ENCODE results near the gene CGGBP1.
A peak's percentile ranks its signal among the peaks of the same experiment; 100 is the strongest.

Gene CGGBP1, protein sequence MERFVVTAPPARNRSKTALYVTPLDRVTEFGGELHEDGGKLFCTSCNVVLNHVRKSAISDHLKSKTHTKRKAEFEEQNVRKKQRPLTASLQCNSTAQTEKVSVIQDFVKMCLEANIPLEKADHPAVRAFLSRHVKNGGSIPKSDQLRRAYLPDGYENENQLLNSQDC

DNA sequence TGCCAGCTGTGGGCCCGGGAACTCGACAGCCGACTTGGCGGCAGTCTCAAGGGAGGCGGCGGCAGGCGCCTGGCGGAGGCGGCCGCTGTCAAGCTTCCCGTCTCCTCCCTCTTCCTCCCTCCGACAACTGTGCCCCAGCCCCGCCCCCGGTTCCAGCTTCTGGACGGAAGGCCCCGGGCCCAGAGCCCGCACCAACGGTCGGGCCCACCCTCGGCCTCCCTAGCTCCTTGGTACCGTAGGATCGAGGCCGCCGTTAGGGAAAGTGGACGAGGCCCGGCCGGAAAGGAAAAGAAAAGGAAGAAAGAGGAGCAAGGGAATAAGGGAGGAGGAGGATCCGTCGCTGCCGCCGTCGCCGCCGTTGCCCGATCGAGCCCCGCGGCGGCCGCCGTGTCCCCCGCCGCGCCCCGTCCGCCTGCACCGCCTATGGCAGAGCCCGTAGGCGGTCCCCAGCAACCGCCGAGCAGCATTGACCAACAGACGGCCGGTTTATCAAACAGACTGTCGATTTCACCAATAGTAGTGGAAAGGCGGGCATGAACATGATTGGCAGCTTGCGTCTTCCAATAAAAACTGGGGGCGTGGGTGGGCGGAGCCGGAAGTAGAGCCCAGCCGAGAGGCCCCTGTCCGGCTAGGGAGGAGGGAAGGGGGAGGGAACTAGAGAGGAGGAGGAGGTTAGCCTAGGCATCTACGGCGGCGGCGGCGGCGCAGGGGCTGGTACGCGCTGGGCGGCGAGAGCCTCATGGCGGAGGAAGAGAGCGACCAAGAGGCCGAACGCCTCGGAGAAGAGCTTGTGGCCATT is at the start of gene CGGBP1, which contains the start of gene ZNF654:
Gene CGGBP1 (minus strand): TSS at position 425 of the 799 bp plus-strand sequence. CDS start 3,029 bp downstream, outside the sequence.
Gene ZNF654 (plus strand): TSS at position 675 of the 799 bp plus-strand sequence. CDS start 65 bp downstream, at position 740.
- H3K27ac ChIP-seq (ENCODE audit: low read length) = peak within 1 kb of the TSS; percentile 39
- H3K9ac ChIP-seq (ENCODE audit: low read depth, low read length) = peak within 1 kb of the TSS; percentile 88
- H3K27me3 ChIP-seq (ENCODE audit: insufficient read depth, low read length) = no peaks in the 10 kb centered on the region
- H3K36me3 ChIP-seq (ENCODE audit: insufficient read depth, low read depth, low read length) = peaks cover 33% of the 10 kb centered on the region
- peak within 1 kb of the TSS; percentile 95 for H3K4me3 ChIP-seq (ENCODE audit: low read length)
- no peaks in the 10 kb centered on the region for H3K9me3 ChIP-seq (ENCODE audit: insufficient read depth, low read depth, low read length)
- peaks cover 10% of the 10 kb centered on the region; the same call in 1 of the 2 replicates for H3K4me1 ChIP-seq (ENCODE audit: insufficient read depth, low read length)

- peaks cover 5% of the 10 kb centered on the region; the same call in 1 of the 2 replicates for H3K36me3 ChIP-seq (ENCODE audit: insufficient read depth, low read depth, low read length)
- no peak overlapping the region for H3K4me3 ChIP-seq (ENCODE audit: low read length)
Measured at GRCh38 chr3:88105325-88105724, 46.5 kb upstream of the CGGBP1 start.

GRCh38 chr3:88101142-88101541 is 42.3 kb upstream of the CGGBP1 start:
- Histone ChIP-seq H3K9ac (ENCODE audit: low read depth, low read length) (no peak overlapping the region), H3K9me3 (ENCODE audit: insufficient read depth, low read depth, low read length) (no peaks in the 10 kb centered on the region), H3K4me1 (ENCODE audit: insufficient read depth, low read length) (no peaks in the 10 kb centered on the region), H3K36me3 (ENCODE audit: insufficient read depth, low read depth, low read length) (peaks cover 5% of the 10 kb centered on the region; the same call in 1 of the 2 replicates), H3K27ac (ENCODE audit: low read length) (no peak overlapping the region), H3K4me3 (ENCODE audit: low read length) (no peak overlapping the region), H3K27me3 (ENCODE audit: insufficient read depth, low read length) (no peaks in the 10 kb centered on the region)

More at GRCh38 chr3:88105325-88105724, 46.5 kb upstream of the CGGBP1 start:
- H3K27me3 ChIP-seq (ENCODE audit: insufficient read depth, low read length) = no peaks in the 10 kb centered on the region
- H3K4me1 ChIP-seq (ENCODE audit: insufficient read depth, low read length) = no peaks in the 10 kb centered on the region
- H3K27ac ChIP-seq (ENCODE audit: low read length) = no peak overlapping the region
- no peak overlapping the region for H3K9ac ChIP-seq (ENCODE audit: low read depth, low read length)
- no peaks in the 10 kb centered on the region for H3K9me3 ChIP-seq (ENCODE audit: insufficient read depth, low read depth, low read length)

GRCh38 chr3:88093266-88093665 is 34.5 kb upstream of the CGGBP1 start:
- Histone ChIP-seq H3K9me3 (ENCODE audit: insufficient read depth, low read depth, low read length) (no peaks in the 10 kb centered on the region), H3K27me3 (ENCODE audit: insufficient read depth, low read length) (no peaks in the 10 kb centered on the region), H3K4me3 (ENCODE audit: low read length) (no peak overlapping the region), H3K9ac (ENCODE audit: low read depth, low read length) (no peak overlapping the region), H3K4me1 (ENCODE audit: insufficient read depth, low read length) (no peaks in the 10 kb centered on the region), H3K27ac (ENCODE audit: low read length) (no peak overlapping the region), H3K36me3 (ENCODE audit: insufficient read depth, low read depth, low read length) (0 out of 2 replicates have a peak, but pooled peaks cover 4% of the 10 kb centered on the region)

GRCh38 chr3:88092270-88092669 is 33.5 kb upstream of the CGGBP1 start:
- H3K27ac ChIP-seq (ENCODE audit: low read length) = no peak overlapping the region
- H3K36me3 ChIP-seq (ENCODE audit: insufficient read depth, low read depth, low read length) = 0 out of 2 replicates have a peak, but pooled peaks cover 4% of the 10 kb centered on the region
- H3K4me3 ChIP-seq (ENCODE audit: low read length) = no peak overlapping the region
- no peak overlapping the region for H3K9ac ChIP-seq (ENCODE audit: low read depth, low read length)
- H3K9me3 ChIP-seq (ENCODE audit: insufficient read depth, low read depth, low read length) = no peaks in the 10 kb centered on the region
- H3K27me3 ChIP-seq (ENCODE audit: insufficient read depth, low read length) = no peaks in the 10 kb centered on the region
- H3K4me1 ChIP-seq (ENCODE audit: insufficient read depth, low read length) = no peaks in the 10 kb centered on the region

DNA sequence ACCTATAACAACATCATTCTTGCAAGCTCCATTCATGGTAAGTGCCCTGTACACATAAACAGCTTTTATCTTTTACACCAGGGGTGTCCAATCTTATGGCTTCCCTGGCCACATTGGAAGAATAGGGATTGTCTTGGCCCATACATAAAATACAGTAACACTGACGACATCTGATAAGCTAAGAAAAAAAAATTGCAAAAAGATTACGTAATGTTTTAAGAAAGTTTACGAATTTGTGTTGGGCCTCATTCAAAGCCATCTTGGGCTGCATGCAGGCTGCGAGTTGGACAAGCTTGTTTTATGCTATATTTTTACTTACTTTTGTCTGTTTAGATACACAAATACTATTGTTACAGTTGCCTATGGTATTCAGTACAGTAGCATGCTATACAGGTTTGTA is 31.9 kb upstream of the CGGBP1 start:
- no peak overlapping the region for H3K9ac ChIP-seq (ENCODE audit: low read depth, low read length)
- no peaks in the 10 kb centered on the region for H3K9me3 ChIP-seq (ENCODE audit: insufficient read depth, low read depth, low read length)
- H3K27ac ChIP-seq (ENCODE audit: low read length) = no peak overlapping the region

DNA sequence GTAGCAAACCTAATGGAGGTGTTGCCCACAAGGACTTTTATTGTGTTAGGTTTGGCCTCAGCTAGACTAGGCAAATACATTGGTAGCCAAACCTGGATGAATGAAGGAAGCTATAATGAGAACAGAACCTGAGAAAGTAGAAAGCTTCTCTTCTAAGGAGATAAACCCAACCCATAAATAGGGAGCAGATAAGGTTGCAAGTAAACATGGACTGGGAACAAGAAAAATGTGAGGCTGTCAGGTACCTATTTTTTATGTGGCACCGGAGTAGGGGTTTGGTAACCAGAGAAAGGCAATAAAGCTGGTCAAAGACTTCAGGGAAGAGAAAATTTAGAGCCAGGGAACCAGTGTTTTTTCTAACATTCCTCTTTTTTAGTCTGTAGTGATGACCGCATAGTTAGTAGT is 25.3 kb upstream of the CGGBP1 start:
- Histone ChIP-seq H3K4me3 (ENCODE audit: low read length) (no peak overlapping the region), H3K27ac (ENCODE audit: low read length) (no peak overlapping the region), H3K36me3 (ENCODE audit: insufficient read depth, low read depth, low read length) (no peaks in the 10 kb centered on the region), H3K27me3 (ENCODE audit: insufficient read depth, low read length) (no peaks in the 10 kb centered on the region), H3K9ac (ENCODE audit: low read depth, low read length) (no peak overlapping the region), H3K9me3 (ENCODE audit: insufficient read depth, low read depth, low read length) (no peaks in the 10 kb centered on the region; the same call in 1 of the 2 replicates), H3K4me1 (ENCODE audit: insufficient read depth, low read length) (peaks cover 3% of the 10 kb centered on the region; the same call in 1 of the 2 replicates)

More for the DNA sequence above, 31.9 kb upstream of the CGGBP1 start:
- no peaks in the 10 kb centered on the region for H3K4me1 ChIP-seq (ENCODE audit: insufficient read depth, low read length)
- no peak overlapping the region for H3K4me3 ChIP-seq (ENCODE audit: low read length)
- H3K27me3 ChIP-seq (ENCODE audit: insufficient read depth, low read length) = no peaks in the 10 kb centered on the region
- H3K36me3 ChIP-seq (ENCODE audit: insufficient read depth, low read depth, low read length) = 0 out of 2 replicates have a peak, but pooled peaks cover 4% of the 10 kb centered on the region

- H3K9me3 ChIP-seq (ENCODE audit: insufficient read depth, low read depth, low read length) = no peaks in the 10 kb centered on the region; the same call in 1 of the 2 replicates
- peaks cover 3% of the 10 kb centered on the region; the same call in 1 of the 2 replicates for H3K4me1 ChIP-seq (ENCODE audit: insufficient read depth, low read length)
- no peaks in the 10 kb centered on the region for H3K27me3 ChIP-seq (ENCODE audit: insufficient read depth, low read length)
- H3K36me3 ChIP-seq (ENCODE audit: insufficient read depth, low read depth, low read length) = no peaks in the 10 kb centered on the region
- H3K4me3 ChIP-seq (ENCODE audit: low read length) = no peak overlapping the region
- H3K9ac ChIP-seq (ENCODE audit: low read depth, low read length) = no peak overlapping the region
- H3K27ac ChIP-seq (ENCODE audit: low read length) = no peak overlapping the region
Measured at GRCh38 chr3:88082854-88083253, 24.0 kb upstream of the CGGBP1 start.

- Histone ChIP-seq H3K9me3 (ENCODE audit: insufficient read depth, low read depth, low read length) (no peaks in the 10 kb centered on the region; the same call in 1 of the 2 replicates), H3K36me3 (ENCODE audit: insufficient read depth, low read depth, low read length) (no peaks in the 10 kb centered on the region), H3K27ac (ENCODE audit: low read length) (no peak overlapping the region), H3K9ac (ENCODE audit: low read depth, low read length) (no peak overlapping the region), H3K27me3 (ENCODE audit: insufficient read depth, low read length) (no peaks in the 10 kb centered on the region), H3K4me3 (ENCODE audit: low read length) (no peak overlapping the region), H3K4me1 (ENCODE audit: insufficient read depth, low read length) (peaks cover 3% of the 10 kb centered on the region; the same call in 1 of the 2 replicates)
Measured at GRCh38 chr3:88078932-88079331, 20.1 kb upstream of the CGGBP1 start.

DNA sequence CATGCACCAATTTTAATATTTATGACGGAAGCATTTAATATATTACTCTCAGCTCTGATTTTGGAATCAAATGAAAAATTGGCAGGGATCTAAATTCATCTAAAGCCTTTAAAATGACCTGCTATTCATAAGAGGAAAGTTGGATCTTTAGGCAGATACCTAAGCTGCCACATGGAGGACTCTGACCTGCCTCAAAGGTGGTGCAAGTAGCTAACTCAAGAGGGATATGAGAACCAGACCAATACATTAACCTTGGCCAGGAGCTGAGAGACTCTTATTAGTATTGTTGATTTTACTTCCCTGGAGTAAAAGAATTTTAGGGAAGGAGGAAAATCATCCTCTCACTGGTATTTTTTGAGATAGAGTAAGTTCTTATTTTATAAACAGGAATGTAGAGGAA is 17.9 kb upstream of the CGGBP1 start:
- no peaks in the 10 kb centered on the region for H3K36me3 ChIP-seq (ENCODE audit: insufficient read depth, low read depth, low read length)
- H3K4me1 ChIP-seq (ENCODE audit: insufficient read depth, low read length) = no peaks in the 10 kb centered on the region
- H3K27me3 ChIP-seq (ENCODE audit: insufficient read depth, low read length) = no peaks in the 10 kb centered on the region
- no peak overlapping the region for H3K27ac ChIP-seq (ENCODE audit: low read length)
- no peak overlapping the region for H3K4me3 ChIP-seq (ENCODE audit: low read length)
- H3K9ac ChIP-seq (ENCODE audit: low read depth, low read length) = no peak overlapping the region
- no peaks in the 10 kb centered on the region for H3K9me3 ChIP-seq (ENCODE audit: insufficient read depth, low read depth, low read length)

GRCh38 chr3:88075497-88075896 is 16.7 kb upstream of the CGGBP1 start:
- no peaks in the 10 kb centered on the region for H3K36me3 ChIP-seq (ENCODE audit: insufficient read depth, low read depth, low read length)
- no peak overlapping the region for H3K4me3 ChIP-seq (ENCODE audit: low read length)
- H3K9ac ChIP-seq (ENCODE audit: low read depth, low read length) = no peak overlapping the region
- no peaks in the 10 kb centered on the region for H3K4me1 ChIP-seq (ENCODE audit: insufficient read depth, low read length)
- no peaks in the 10 kb centered on the region for H3K27me3 ChIP-seq (ENCODE audit: insufficient read depth, low read length)
- H3K9me3 ChIP-seq (ENCODE audit: insufficient read depth, low read depth, low read length) = no peaks in the 10 kb centered on the region
- H3K27ac ChIP-seq (ENCODE audit: low read length) = no peak overlapping the region

Measured in iPS-20b (cell line).